Smooth muscle cell of the brain vasculature (primary cell): Measurements from ENCODE around the gene PPIB.
"Not testable (repeated sequence)": the region's sequence is repeated elsewhere in the genome, so short reads cannot be mapped to it uniquely, and the experiment has no call there.

Experiments
- DNase-seq: peaks from one replicate; pipeline ENCODE4 v3.0.0-alpha.2; 2012; ENCODE audit warnings: low read depth, low spot score

The PPIB gene

GRCh38 chr15:64110108-64110701 lies 52.6 kb downstream of the PPIB start:
- DNase-seq: not testable (repeated sequence)

GRCh38 chr15:64107337-64107736 lies 55.5 kb downstream of the PPIB start:
- DNase-seq: no peak
